GM12878 (cell line): Measurements from ENCODE around the gene PIEZO2. TPM values are rescaled to one million over a fixed set of nuclear protein-coding genes. Genes with fewer than 3 reads are reported as not detected.

Experiments
- ATAC-seq: fragments of 200-7000 bp; cut with Tn5 transposase; 3 replicates; pipeline ENCODE4 v1.9.1; 2020; ENCODE audit warnings: mild to moderate bottlenecking, moderate library complexity
- BruUV-seq: library from RNA; stranded (reverse); fragments of 400-500 nt; replicated peaks from 2 replicates; lab custom pipeline; 2021; lab: Mats Ljungman, UMichigan
- CTCF ChIA-PET: fragments of 300-600 bp; sonication (Branson Sonifier 250); formaldehyde crosslinking; extraction: SDS; loops from one replicate; lab custom pipeline; 2021; ENCODE audit warnings: inconsistent platforms; lab: Yijun Ruan, JAX
- POLR2A ChIA-PET: fragments of 350-600 bp; formaldehyde crosslinking; extraction: SDS; loops from one replicate; lab custom pipeline; 2021; ENCODE audit warnings: inconsistent platforms; lab: Charles Lee
- RAD21 ChIA-PET: fragments of 300-600 bp; sonication (Branson Sonifier 250); formaldehyde crosslinking; loops from one replicate; lab custom pipeline; 2023; ENCODE audit warnings: antibody characterized with exemption; ENCODE audit not compliant: unreplicated experiment; lab: Charles Lee
- SMC1A ChIA-PET: fragments of 300-600 bp; sonication (Branson Sonifier 250); formaldehyde crosslinking; loops from one replicate; lab custom pipeline; 2023; ENCODE audit not compliant: unreplicated experiment, uncharacterized antibody; lab: Charles Lee
- DNase-seq: peaks from one replicate; pipeline ENCODE4 v3.0.0-alpha.2; 2011; ENCODE audit warnings: low read depth, low spot score
- FAIRE-seq: peaks from 3 replicates; lab custom pipeline; 2011; peaks lifted over from hg19 to GRCh38; lab: Jason Lieb, UNC
- H2AFZ ChIP-seq: 2 replicates; pipeline ENCODE4 v1.6.0; 2011; ENCODE audit warnings: low read depth, low read length, control low read depth; ENCODE audit not compliant: control insufficient read depth
- H3K27ac ChIP-seq: 2 replicates; pipeline ENCODE4 v1.5.1; 2011; ENCODE audit warnings: control low read depth; ENCODE audit not compliant: control insufficient read depth, insufficient read depth
- H3K27me3 ChIP-seq, 2 experiments: replicated peaks in 1 of 2; 2 replicates each; pipeline versions ENCODE4 v1.6.0 to v1.6.1; 2011; ENCODE audit warnings: low read length in 1 of 2; ENCODE audit not compliant: control insufficient read depth in 2 of 2, insufficient read depth in 2 of 2
- H3K36me3 ChIP-seq, 2 experiments: 2 replicates each; pipeline ENCODE4 v1.5.1; 2011; ENCODE audit warnings: low read length in 1 of 2; ENCODE audit not compliant: control insufficient read depth in 2 of 2, insufficient read depth in 2 of 2
- H3K4me1 ChIP-seq: 2 replicates; pipeline ENCODE4 v1.6.1; 2011; ENCODE audit warnings: mild to moderate bottlenecking, low read length, moderate library complexity, mixed read lengths; ENCODE audit not compliant: control insufficient read depth, insufficient read depth
- H3K4me2 ChIP-seq: 2 replicates; pipeline ENCODE4 v1.6.0; 2011; ENCODE audit warnings: control low read depth; ENCODE audit not compliant: control insufficient read depth, insufficient read depth
- H3K4me3 ChIP-seq: fragments of 200-600 bp; sonication (generic); 2 replicates; pipeline ENCODE4 v1.5.1; 2016
- H3K79me2 ChIP-seq: 2 replicates; pipeline ENCODE4 v1.6.0; 2011; ENCODE audit warnings: low read length; ENCODE audit not compliant: control insufficient read depth, insufficient read depth
- H3K9ac ChIP-seq: 2 replicates; pipeline ENCODE4 v1.8.0; 2011; ENCODE audit warnings: low read length, control low read depth, mixed read lengths; ENCODE audit not compliant: control insufficient read depth, insufficient read depth
- H3K9me3 ChIP-seq: replicated peaks from 3 replicates; pipeline ENCODE4 v1.5.1; 2011; ENCODE audit warnings: mild to moderate bottlenecking, low read length; ENCODE audit not compliant: control insufficient read depth, insufficient read depth
- H4K20me1 ChIP-seq: 2 replicates; pipeline ENCODE4 v1.6.0; 2011; ENCODE audit not compliant: control insufficient read depth, insufficient read depth
- ATF7 ChIP-seq: fragments of 450-650 bp; IDR thresholded peaks from 2 replicates; pipeline ENCODE4 v1.6.1; 2016; ENCODE audit warnings: low read depth, mild to moderate bottlenecking
- E2F8 ChIP-seq: fragments of 450-650 bp; IDR thresholded peaks from 2 replicates; pipeline ENCODE4 v1.6.1; 2018; ENCODE audit warnings: mild to moderate bottlenecking, low read depth, moderate library complexity; ENCODE audit not compliant: partially characterized antibody
- WGBS: methylation state at CpG from one replicate; pipeline ENCODE4 v1.1.6; 2016; ENCODE audit warnings: low lambda C conversion rate; ENCODE audit not compliant: insufficient replicate concordance, insufficient coverage; ENCODE audit errors: missing lambda C conversion rate; 5-methylcytosine and 5-hydroxymethylcytosine counted together
- in situ Hi-C: fragments of 300-500 bp; cut with MboI; formaldehyde crosslinking; loops from 9 replicates; pipeline ENCODE4 v1.14.3; 2018; ENCODE audit warnings: mixed read lengths
- intact Hi-C: fragments of 100-400 bp; cut with micrococcal nuclease; formaldehyde crosslinking; loops from one replicate; pipeline ENCODE4 v1.14.2; 2022; ENCODE audit not compliant: unreplicated experiment
- polyA plus RNA-seq, 11 experiments: library from polyadenylated mRNA; depleted of rRNA in 4 of 11; unstranded in 6 of 11; stranded (reverse) in 5 of 11; fragments of >200 nt; fragmentation: Nextera tagmentation in 4 of 11; fragmentation: Illumina TruSeq in 1 of 11; extraction: Ambion mirVana in 4 of 11; extraction: Trizol in 1 of 11; gene quantifications; 1 replicate in 1 of 11; 2 replicates in 10 of 11; pipeline versions ENCODE4 v1.2.1 to v1.2.3, GENCODE V29; 2011 to 2016; ENCODE audit warnings: inconsistent platforms in 2 of 11, missing spikeins in 2 of 11, low read depth in 1 of 11
- total RNA-seq, 4 experiments: library from RNA; depleted of rRNA in 3 of 4; stranded (reverse); fragments of >200 nt in 3 of 4; fragmentation: Illumina TruSeq in 1 of 4; extraction: Trizol in 1 of 4; gene quantifications; 2 replicates each; pipeline versions ENCODE4 v1.2.1 to v1.2.3, GENCODE V29; 2013 to 2021

Gene PIEZO2
- total and polyA plus RNA-seq, 10 of the 15 experiments (the other 5 are each of a cell fraction or from before 2014, with no cell fraction given), result 6.7 to 42.3 (median 27.4) TPM

DNA sequence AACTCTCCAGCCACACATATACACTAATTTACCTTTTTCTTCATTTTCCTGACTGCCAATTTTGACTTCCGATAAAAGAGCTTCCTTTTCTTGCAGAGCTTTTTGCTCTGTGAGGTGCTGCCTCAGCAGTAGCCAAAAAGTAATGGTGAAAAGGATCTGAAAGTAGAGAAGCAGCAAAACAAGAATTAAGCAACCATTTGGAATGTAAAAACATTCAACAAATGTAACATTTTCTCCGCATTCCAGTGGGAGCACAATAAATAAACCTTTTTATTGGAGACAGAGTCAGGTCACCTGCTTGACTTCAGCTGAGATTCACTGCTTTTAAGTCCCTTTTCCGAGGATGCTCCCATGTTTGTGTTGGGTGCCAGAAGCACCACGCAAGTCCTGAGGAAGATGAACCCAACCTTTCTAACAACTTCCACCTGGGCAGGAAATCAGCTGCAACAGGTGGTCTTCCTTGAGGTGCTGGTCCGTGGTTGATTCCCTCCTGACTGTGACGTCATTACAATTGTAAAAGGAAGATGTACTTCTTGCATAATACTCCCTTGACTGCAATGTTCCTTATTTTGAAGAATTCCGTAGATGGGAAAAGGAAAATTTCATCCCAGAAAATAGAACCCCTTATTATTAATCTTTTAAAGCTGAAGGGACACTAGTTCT is 358.1 kb downstream of the PIEZO2 start:
- no peak overlapping the region for H3K4me3 ChIP-seq
- intact Hi-C loops, result no loop called here
- no peaks in the 10 kb centered on the region for H3K27me3 ChIP-seq
- no peak for TF ChIP-seq E2F8
- TF ChIP-seq ATF7, result peak; percentile 52; the same call in 1 of the 2 replicates
- RAD21 ChIA-PET, result interaction anchor here (1.1 to 1.7 kb wide), 3 partner anchors 60 to 363 kb away, joined by 3 to 6 read pairs (median 3); no protein-coding TSS in a partner anchor
- POLR2A ChIA-PET, result interaction anchor here (0.6 kb wide), 1 partner anchor 340 kb away, joined by 10 read pairs; no protein-coding TSS in a partner anchor
- DNase-seq (no peak), FAIRE-seq (no peak), ATAC-seq (no peak)
- H3K4me1 ChIP-seq, result no peaks in the 10 kb centered on the region; the same call in 1 of the 2 replicates
- no peak overlapping the region for H3K4me2 ChIP-seq
- no peak overlapping the region for H2AFZ ChIP-seq
- H3K27ac ChIP-seq, result no peak overlapping the region
- no peaks in the 10 kb centered on the region for H3K79me2 ChIP-seq
- in situ Hi-C loops, result no loop called here
- 54% methylated on average over 7 of the region's 7 CpGs for whole genome bisulfite sequencing
- H3K9me3 ChIP-seq, result no peaks in the 10 kb centered on the region
- no peaks in the 10 kb centered on the region for H4K20me1 ChIP-seq
- H3K36me3 ChIP-seq, result peaks cover 0 to 13% of the 10 kb centered on the region in 2 experiments; a peak in 2 of 4 replicates
- CTCF ChIA-PET, result interaction anchor here (0.6 to 8.6 kb wide), 5 partner anchors 10 to 364 kb away, joined by 3 to 108 read pairs (median 4); no protein-coding TSS in a partner anchor
- no TSS peak for BruUV-seq
- SMC1A ChIA-PET, result interaction anchor here (1.5 to 9.0 kb wide), 3 partner anchors 10 to 361 kb away, joined by 3 to 120 read pairs (median 5); partner anchors contain the start of gene PIEZO2
- H3K9ac ChIP-seq, result no peak overlapping the region
